GM23248 (cell line): Measurements from ENCODE around the gene RABGAP1L.

Experiments used
- EZH2 ChIP-seq: fragments of 200-600 bp; sonication (generic); IDR thresholded peaks from 2 replicates; pipeline ENCODE4 v1.6.1; 2018; ENCODE audit warnings: antibody characterized with exemption, mild to moderate bottlenecking; ENCODE audit not compliant: insufficient read depth, poor library complexity, severe bottlenecking
- EZH2phosphoT487 ChIP-seq: fragments of 200-600 bp; sonication (generic); IDR thresholded peaks from 2 replicates; pipeline ENCODE4 v1.6.1; 2018; ENCODE audit warnings: antibody characterized with exemption, moderate library complexity, mild to moderate bottlenecking, low read depth; ENCODE audit not compliant: insufficient read depth

- TF ChIP-seq EZH2 (no peak), EZH2phosphoT487 (no peak)
These were observed 47.0 kb downstream of the RABGAP1L start for GRCh38 chr1:174206148-174206836.
